K562 (cell line): ENCODE data around the gene PLPPR2. TPM values are rescaled to one million over a fixed set of nuclear protein-coding genes. Genes with fewer than 3 reads are reported as not detected.

ENCODE experiments used
- BRCA1 ChIP-seq, 2 experiments: fragments of 450-650 bp in 1 of 2; sonication (generic) in 1 of 2; formaldehyde crosslinking in 1 of 2; IDR thresholded peaks; 2 replicates each; pipeline versions ENCODE4 v1.5.0 to v1.6.1; 2017 to 2020; ENCODE audit warnings: mild to moderate bottlenecking in 1 of 2, missing genetic modification reagents in 1 of 2
- FUS ChIP-seq: fragments of 200-400 bp; formaldehyde crosslinking; optimal IDR thresholded peaks from 2 replicates; pipeline ENCODE3; 2017; ENCODE audit warnings: low read depth, low read length
- HLTF ChIP-seq: fragments of 450-650 bp; IDR thresholded peaks from 2 replicates; pipeline ENCODE4 v1.6.1; 2016
- JUNB ChIP-seq: fragments of 450-650 bp; formaldehyde crosslinking; conservative IDR thresholded peaks from 2 replicates; pipeline ENCODE4 v1.4.0; 2020; ENCODE audit warnings: mild to moderate bottlenecking
- NUFIP1 ChIP-seq: fragments of 450-650 bp; IDR thresholded peaks from 2 replicates; pipeline ENCODE4 v1.6.1; 2018; ENCODE audit not compliant: partially characterized antibody
- POLR2AphosphoS5 ChIP-seq: IDR thresholded peaks from 2 replicates; pipeline ENCODE4 v1.6.1; 2011; ENCODE audit warnings: mild to moderate bottlenecking, low read depth, low read length, moderate library complexity; ENCODE audit not compliant: control insufficient read depth, insufficient read depth
- SETDB1 ChIP-seq: IDR thresholded peaks from one replicate; pipeline ENCODE4 v1.6.1; 2012; ENCODE audit warnings: low read length, control low read depth, inconsistent platforms
- SNIP1 ChIP-seq: fragments of 450-650 bp; IDR thresholded peaks from 2 replicates; pipeline ENCODE4 v1.7.1; 2017; ENCODE audit warnings: low read depth, mild to moderate bottlenecking
- TFAM ChIP-seq: fragments of 250-450 bp; sonication (Bioruptor Pico); conservative IDR thresholded peaks from 2 replicates; pipeline ENCODE4 v1.5.0; 2021; ENCODE audit warnings: mild to moderate bottlenecking, moderate library complexity
- ZNF124 ChIP-seq: sonication (generic); formaldehyde crosslinking; IDR thresholded peaks from 2 replicates; pipeline ENCODE4 v1.8.1; 2022; ENCODE audit warnings: missing genetic modification reagents
- ZNF134 ChIP-seq: fragments of 250-450 bp; sonication (Bioruptor Pico); conservative IDR thresholded peaks from 2 replicates; pipeline ENCODE4 v1.4.0; 2020
- ZNF696 ChIP-seq: fragments of 250-450 bp; sonication (Bioruptor Pico); conservative IDR thresholded peaks from 2 replicates; pipeline ENCODE4 v1.4.0; 2020; ENCODE audit warnings: mild to moderate bottlenecking, moderate library complexity
- polyA plus RNA-seq, 8 experiments: library from polyadenylated mRNA; depleted of rRNA in 4 of 8; stranded (reverse) in 5 of 8; unstranded in 3 of 8; fragments of >200 nt; fragmentation: Nextera tagmentation in 2 of 8; fragmentation: Illumina TruSeq in 1 of 8; extraction: Ambion mirVana in 2 of 8; extraction: Trizol in 1 of 8; gene quantifications; 2 replicates each; pipeline versions ENCODE4 v1.2.1 to v1.2.3, GENCODE V29; 2011 to 2014; ENCODE audit warnings: inconsistent platforms in 1 of 8, missing spikeins in 1 of 8
- total RNA-seq, 7 experiments: library from RNA; depleted of rRNA in 6 of 7; stranded (reverse); fragments of >200 nt in 6 of 7; fragmentation: Illumina TruSeq in 2 of 7; extraction: Trizol in 2 of 7; gene quantifications; 2 replicates each; pipeline versions ENCODE4 v1.2.1 to v1.2.3, GENCODE V29; 2011 to 2021; ENCODE audit warnings: low replicate concordance in 1 of 7
- TF ChIP-seq, protein P1 (sequence below), 3 experiments: fragments of 200-800 bp in 1 of 3; sonication (Bioruptor generic) in 1 of 3; sonication (generic) in 1 of 3; formaldehyde crosslinking in 1 of 3; IDR thresholded peaks; 2 replicates each; pipeline versions ENCODE4 v1.6.1 to v1.8.0; 2016 to 2022; ENCODE audit warnings: mild to moderate bottlenecking in 2 of 3, missing compliant biosample characterization in 2 of 3, missing genetic modification characterization in 2 of 3, missing genetic modification reagents in 1 of 3
- TF ChIP-seq, protein P2 (sequence below), 2 experiments: IDR thresholded peaks; 2 replicates each; pipeline ENCODE4 v1.6.1; 2012; ENCODE audit warnings: improper control_type of control experiment in 2 of 2, low read depth in 2 of 2, low read length in 2 of 2, borderline replicate concordance in 1 of 2
- TF ChIP-seq, protein P3 (sequence below): sonication (generic); formaldehyde crosslinking; IDR thresholded peaks from 2 replicates; pipeline ENCODE4 v1.8.1; 2023; ENCODE audit warnings: mild to moderate bottlenecking, missing genetic modification reagents
- TF ChIP-seq, protein P4 (sequence below): conservative IDR thresholded peaks from 2 replicates; pipeline ENCODE4 v1.6.1; 2011; ENCODE audit warnings: low read depth, mild to moderate bottlenecking, low read length; ENCODE audit not compliant: control insufficient read depth
- TF ChIP-seq, protein P5 (sequence below): fragments of 450-650 bp; IDR thresholded peaks from 2 replicates; pipeline ENCODE4 v1.6.1; 2018; ENCODE audit warnings: mild to moderate bottlenecking, low read depth; ENCODE audit not compliant: partially characterized antibody

Gene PLPPR2
- total and polyA plus RNA-seq, 9 of the 15 experiments (the other 6 are each of a cell fraction or from before 2014, with no cell fraction given): 0.49 to 15.9 (median 3.4) TPM

DNA sequence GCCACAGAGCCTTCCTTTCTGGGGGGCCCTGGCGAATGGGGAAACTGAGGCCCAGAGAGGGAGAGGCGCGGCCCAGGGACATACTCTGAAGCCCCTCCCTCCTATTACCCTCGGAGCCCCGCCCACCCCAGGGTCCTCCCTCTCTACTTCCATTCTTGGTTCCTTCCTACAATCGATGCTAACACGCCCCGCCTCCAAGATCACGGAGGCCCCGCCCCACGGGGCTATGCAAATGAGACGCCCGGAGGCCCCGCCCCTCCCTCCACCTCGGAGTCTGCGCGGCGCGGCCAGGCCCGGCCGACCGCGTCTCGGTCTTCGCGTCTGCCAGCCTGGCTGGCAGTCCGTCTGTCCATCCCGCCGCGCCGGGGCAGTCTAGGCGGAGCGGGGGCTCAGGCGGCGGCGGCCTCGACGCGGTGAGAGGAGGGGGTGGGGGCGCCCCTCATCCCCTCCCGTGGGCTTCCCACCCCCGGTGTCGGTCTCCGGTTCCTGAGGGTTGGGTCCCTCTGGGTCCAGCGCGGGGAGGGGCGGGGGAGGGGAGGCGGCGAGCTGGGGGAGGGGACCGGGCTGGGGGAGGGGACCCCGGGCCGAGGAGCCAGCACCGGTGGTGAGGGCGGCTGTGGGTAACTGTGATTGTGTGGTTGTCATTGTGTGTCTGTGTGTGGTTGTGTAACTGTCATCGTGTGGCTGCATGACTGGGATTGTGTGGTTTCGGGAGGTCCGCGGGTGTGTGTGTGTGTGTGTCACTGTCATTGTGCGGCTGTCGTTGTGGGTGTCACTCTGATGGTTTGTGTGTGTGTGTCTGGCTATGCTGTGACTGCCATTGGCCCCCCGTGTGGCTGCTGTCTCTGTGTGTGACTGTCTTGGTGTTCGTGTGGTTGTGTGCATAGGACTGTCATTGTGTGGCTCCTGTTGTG is at the start of gene PLPPR2 (continued):
- TF ChIP-seq, protein P1, sequence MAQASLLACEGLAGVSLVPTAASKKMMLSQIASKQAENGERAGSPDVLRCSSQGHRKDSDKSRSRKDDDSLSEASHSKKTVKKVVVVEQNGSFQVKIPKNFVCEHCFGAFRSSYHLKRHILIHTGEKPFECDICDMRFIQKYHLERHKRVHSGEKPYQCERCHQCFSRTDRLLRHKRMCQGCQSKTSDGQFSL (CRISPR knock-in tag; IDR thresholded peaks at IDR 0.05): 0 out of 2 replicates have a peak, but pooled peaks have one; percentile 42
- TF ChIP-seq, protein P1 (tag; IDR thresholded peaks at IDR 0.05): no peak
- no peak for TF ChIP-seq POLR2AphosphoS5
- no peak for TF ChIP-seq ZNF134 (CRISPR knock-in tag)
- TF ChIP-seq NUFIP1: no peak
- no peak for TF ChIP-seq FUS
- TF ChIP-seq, protein P2, sequence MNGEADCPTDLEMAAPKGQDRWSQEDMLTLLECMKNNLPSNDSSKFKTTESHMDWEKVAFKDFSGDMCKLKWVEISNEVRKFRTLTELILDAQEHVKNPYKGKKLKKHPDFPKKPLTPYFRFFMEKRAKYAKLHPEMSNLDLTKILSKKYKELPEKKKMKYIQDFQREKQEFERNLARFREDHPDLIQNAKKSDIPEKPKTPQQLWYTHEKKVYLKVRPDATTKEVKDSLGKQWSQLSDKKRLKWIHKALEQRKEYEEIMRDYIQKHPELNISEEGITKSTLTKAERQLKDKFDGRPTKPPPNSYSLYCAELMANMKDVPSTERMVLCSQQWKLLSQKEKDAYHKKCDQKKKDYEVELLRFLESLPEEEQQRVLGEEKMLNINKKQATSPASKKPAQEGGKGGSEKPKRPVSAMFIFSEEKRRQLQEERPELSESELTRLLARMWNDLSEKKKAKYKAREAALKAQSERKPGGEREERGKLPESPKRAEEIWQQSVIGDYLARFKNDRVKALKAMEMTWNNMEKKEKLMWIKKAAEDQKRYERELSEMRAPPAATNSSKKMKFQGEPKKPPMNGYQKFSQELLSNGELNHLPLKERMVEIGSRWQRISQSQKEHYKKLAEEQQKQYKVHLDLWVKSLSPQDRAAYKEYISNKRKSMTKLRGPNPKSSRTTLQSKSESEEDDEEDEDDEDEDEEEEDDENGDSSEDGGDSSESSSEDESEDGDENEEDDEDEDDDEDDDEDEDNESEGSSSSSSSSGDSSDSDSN (IDR thresholded peaks at IDR 0.05; ENCODE audit: borderline replicate concordance in 1 of 2, low read depth in 2 of 2, low read length in 2 of 2): no peak
- peak; percentile 88; the same call in 1 of the 2 replicates for TF ChIP-seq HLTF
- no peak for TF ChIP-seq JUNB (CRISPR knock-in tag)
- TF ChIP-seq, protein P3, sequence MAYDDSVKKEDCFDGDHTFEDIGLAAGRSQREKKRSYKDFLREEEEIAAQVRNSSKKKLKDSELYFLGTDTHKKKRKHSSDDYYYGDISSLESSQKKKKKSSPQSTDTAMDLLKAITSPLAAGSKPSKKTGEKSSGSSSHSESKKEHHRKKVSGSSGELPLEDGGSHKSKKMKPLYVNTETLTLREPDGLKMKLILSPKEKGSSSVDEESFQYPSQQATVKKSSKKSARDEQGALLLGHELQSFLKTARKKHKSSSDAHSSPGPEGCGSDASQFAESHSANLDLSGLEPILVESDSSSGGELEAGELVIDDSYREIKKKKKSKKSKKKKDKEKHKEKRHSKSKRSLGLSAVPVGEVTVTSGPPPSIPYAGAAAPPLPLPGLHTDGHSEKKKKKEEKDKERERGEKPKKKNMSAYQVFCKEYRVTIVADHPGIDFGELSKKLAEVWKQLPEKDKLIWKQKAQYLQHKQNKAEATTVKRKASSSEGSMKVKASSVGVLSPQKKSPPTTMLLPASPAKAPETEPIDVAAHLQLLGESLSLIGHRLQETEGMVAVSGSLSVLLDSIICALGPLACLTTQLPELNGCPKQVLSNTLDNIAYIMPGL (CRISPR knock-in tag): no peak
- TF ChIP-seq ZNF696 (CRISPR knock-in tag): no peak
- no peak for TF ChIP-seq TFAM (CRISPR knock-in tag)
- TF ChIP-seq, protein P4, sequence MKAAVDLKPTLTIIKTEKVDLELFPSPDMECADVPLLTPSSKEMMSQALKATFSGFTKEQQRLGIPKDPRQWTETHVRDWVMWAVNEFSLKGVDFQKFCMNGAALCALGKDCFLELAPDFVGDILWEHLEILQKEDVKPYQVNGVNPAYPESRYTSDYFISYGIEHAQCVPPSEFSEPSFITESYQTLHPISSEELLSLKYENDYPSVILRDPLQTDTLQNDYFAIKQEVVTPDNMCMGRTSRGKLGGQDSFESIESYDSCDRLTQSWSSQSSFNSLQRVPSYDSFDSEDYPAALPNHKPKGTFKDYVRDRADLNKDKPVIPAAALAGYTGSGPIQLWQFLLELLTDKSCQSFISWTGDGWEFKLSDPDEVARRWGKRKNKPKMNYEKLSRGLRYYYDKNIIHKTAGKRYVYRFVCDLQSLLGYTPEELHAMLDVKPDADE: 0 out of 2 replicates have a peak, but pooled peaks have one; percentile 49
- TF ChIP-seq ZNF124 (CRISPR knock-in tag): no peak
- no peak for TF ChIP-seq SNIP1
- no peak for TF ChIP-seq BRCA1 (IDR thresholded peaks at IDR 0.05)
- no peak for TF ChIP-seq BRCA1 (CRISPR knock-in tag; IDR thresholded peaks at IDR 0.05)
- TF ChIP-seq SETDB1: no peak
- TF ChIP-seq, protein P5, sequence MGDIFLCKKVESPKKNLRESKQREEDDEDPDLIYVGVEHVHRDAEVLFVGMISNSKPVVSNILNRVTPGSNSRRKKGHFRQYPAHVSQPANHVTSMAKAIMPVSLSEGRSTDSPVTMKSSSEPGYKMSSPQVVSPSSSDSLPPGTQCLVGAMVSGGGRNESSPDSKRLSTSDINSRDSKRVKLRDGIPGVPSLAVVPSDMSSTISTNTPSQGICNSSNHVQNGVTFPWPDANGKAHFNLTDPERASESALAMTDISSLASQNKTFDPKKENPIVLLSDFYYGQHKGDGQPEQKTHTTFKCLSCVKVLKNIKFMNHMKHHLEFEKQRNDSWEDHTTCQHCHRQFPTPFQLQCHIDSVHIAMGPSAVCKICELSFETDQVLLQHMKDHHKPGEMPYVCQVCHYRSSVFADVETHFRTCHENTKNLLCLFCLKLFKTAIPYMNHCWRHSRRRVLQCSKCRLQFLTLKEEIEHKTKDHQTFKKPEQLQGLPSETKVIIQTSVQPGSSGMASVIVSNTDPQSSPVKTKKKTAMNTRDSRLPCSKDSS: no peak
